ENCODE data around the gene DOCK8.
"Not testable (repeated sequence)": the region's sequence is repeated elsewhere in the genome, so short reads cannot be mapped to it uniquely, and the experiment has no call there.

DOCK8 gene

GRCh38 chr9:227860-228259 lies 13.2 kb downstream of the DOCK8 start:
- no peak for DNase-seq

GRCh38 chr9:228929-229695 lies 14.4 kb downstream of the DOCK8 start:
- DNase-seq: no peak

GRCh38 chr9:231625-232024 lies 17.0 kb downstream of the DOCK8 start:
- DNase-seq: not testable (repeated sequence)

GRCh38 chr9:233708-234107 lies 19.0 kb downstream of the DOCK8 start:
- DNase-seq: not testable (repeated sequence)

- DNase-seq: no peak
Observed at GRCh38 chr9:237141-237857, 22.6 kb downstream of the DOCK8 start.

- DNase-seq: no peak
Observed at GRCh38 chr9:237858-238345, 23.2 kb downstream of the DOCK8 start.

GRCh38 chr9:242461-243080 lies 27.9 kb downstream of the DOCK8 start:
- peak; percentile 54 for DNase-seq

- DNase-seq: peak; percentile 44
Observed at GRCh38 chr9:248278-248961, 33.8 kb downstream of the DOCK8 start.

- DNase-seq: peak; percentile 40
Observed at GRCh38 chr9:249025-249424, 34.4 kb downstream of the DOCK8 start.

- no peak for DNase-seq
Observed at GRCh38 chr9:250039-250438, 35.4 kb downstream of the DOCK8 start.

GRCh38 chr9:250625-251024 lies 36.0 kb downstream of the DOCK8 start:
- DNase-seq: no peak

GRCh38 chr9:251398-251797 lies 36.7 kb downstream of the DOCK8 start:
- DNase-seq: no peak

GRCh38 chr9:253539-253938 lies 38.9 kb downstream of the DOCK8 start:
- no peak for DNase-seq

- no peak for DNase-seq
Observed at GRCh38 chr9:254516-254915, 39.9 kb downstream of the DOCK8 start.

- DNase-seq: no peak
Observed at GRCh38 chr9:257957-258356, 43.3 kb downstream of the DOCK8 start.

- no peak for DNase-seq
Observed at GRCh38 chr9:259405-260404, 45.0 kb downstream of the DOCK8 start.

GRCh38 chr9:264231-264630 lies 49.6 kb downstream of the DOCK8 start:
- DNase-seq: no peak

- DNase-seq: no peak
Observed at GRCh38 chr9:265209-265870, 50.7 kb downstream of the DOCK8 start.

- DNase-seq: no peak
Observed at GRCh38 chr9:266228-266627, 51.6 kb downstream of the DOCK8 start.

GRCh38 chr9:268616-269015 lies 54.0 kb downstream of the DOCK8 start:
- DNase-seq: no peak

- no peak for DNase-seq
Observed at GRCh38 chr9:269081-269711, 54.5 kb downstream of the DOCK8 start.
